ENCODE results near the gene RPGRIP1. TPM values are rescaled to one million over a fixed set of nuclear protein-coding genes. Genes with fewer than 3 reads are reported as not detected.

RPGRIP1 gene
- total and polyA plus RNA-seq, 9 donors, result 0.15 to 0.42 (median 0.31) TPM; not detected in 5

GRCh38 chr14:21322716-21323115 is 42.8 kb downstream of the RPGRIP1 start:
- Histone ChIP-seq H3K9me3 (no peaks in the 10 kb centered on the region), H3K27ac (no peak overlapping the region), H3K36me3 (no peaks in the 10 kb centered on the region), H3K4me3 (no peak overlapping the region), H3K27me3 (no peaks in the 10 kb centered on the region), H3K4me1 (ENCODE audit: insufficient read depth) (no peaks in the 10 kb centered on the region)
- 48 to 83% (median 68%) methylated on average over 2 of the region's 2 CpGs for WGBS, 3 donors
- no peak for TF ChIP-seq EP300 (IDR thresholded peaks at IDR 0.05)
- TF ChIP-seq, protein P1, sequence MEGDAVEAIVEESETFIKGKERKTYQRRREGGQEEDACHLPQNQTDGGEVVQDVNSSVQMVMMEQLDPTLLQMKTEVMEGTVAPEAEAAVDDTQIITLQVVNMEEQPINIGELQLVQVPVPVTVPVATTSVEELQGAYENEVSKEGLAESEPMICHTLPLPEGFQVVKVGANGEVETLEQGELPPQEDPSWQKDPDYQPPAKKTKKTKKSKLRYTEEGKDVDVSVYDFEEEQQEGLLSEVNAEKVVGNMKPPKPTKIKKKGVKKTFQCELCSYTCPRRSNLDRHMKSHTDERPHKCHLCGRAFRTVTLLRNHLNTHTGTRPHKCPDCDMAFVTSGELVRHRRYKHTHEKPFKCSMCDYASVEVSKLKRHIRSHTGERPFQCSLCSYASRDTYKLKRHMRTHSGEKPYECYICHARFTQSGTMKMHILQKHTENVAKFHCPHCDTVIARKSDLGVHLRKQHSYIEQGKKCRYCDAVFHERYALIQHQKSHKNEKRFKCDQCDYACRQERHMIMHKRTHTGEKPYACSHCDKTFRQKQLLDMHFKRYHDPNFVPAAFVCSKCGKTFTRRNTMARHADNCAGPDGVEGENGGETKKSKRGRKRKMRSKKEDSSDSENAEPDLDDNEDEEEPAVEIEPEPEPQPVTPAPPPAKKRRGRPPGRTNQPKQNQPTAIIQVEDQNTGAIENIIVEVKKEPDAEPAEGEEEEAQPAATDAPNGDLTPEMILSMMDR (IDR thresholded peaks at IDR 0.05), result no peak
- no peak for TF ChIP-seq POLR2A (IDR thresholded peaks at IDR 0.05)
- intact Hi-C loops (cut with DNase I), result no loop called here
- no peak for DNase-seq

- intact Hi-C loops (cut with DNase I), result no loop called here
- 55 to 81% (median 77%) methylated on average over 1 of the region's 1 CpG for WGBS, 3 donors
- no peak overlapping the region for H3K27ac ChIP-seq
- H3K9me3 ChIP-seq, result no peaks in the 10 kb centered on the region
- no peaks in the 10 kb centered on the region for H3K27me3 ChIP-seq
- no peak overlapping the region for H3K4me3 ChIP-seq
- no peak for DNase-seq
- H3K4me1 ChIP-seq (ENCODE audit: insufficient read depth), result no peaks in the 10 kb centered on the region
- H3K36me3 ChIP-seq, result no peaks in the 10 kb centered on the region
- TF ChIP-seq, protein P1 (IDR thresholded peaks at IDR 0.05), result no peak
- TF ChIP-seq EP300 (IDR thresholded peaks at IDR 0.05), result no peak
- TF ChIP-seq POLR2A (IDR thresholded peaks at IDR 0.05), result no peak
Observed at GRCh38 chr14:21326972-21327371, 47.1 kb downstream of the RPGRIP1 start.

Other genes starting within 250 kb of the RPGRIP1 start
- gene TPPP2, start 249.9 kb upstream of the RPGRIP1 start, total RNA-seq, result 1 to 10 TPM in 5 of 7 donors, under 1 TPM in 1, not detected in 1; 0.72 to 2.5 (median 1.4) TPM
- 1 to 10 TPM in 1 of 2 donors, under 1 TPM in 1; 0.62 to 1.1 TPM for gene TPPP2, start 249.9 kb upstream of the RPGRIP1 start, polyA plus RNA-seq
- not detected for gene RNASE13, start 245.3 kb upstream of the RPGRIP1 start, total RNA-seq
- not detected for gene RNASE13, start 245.3 kb upstream of the RPGRIP1 start, polyA plus RNA-seq
- gene RNASE7, start 237.7 kb upstream of the RPGRIP1 start, total RNA-seq, result not detected
- gene RNASE7, start 237.7 kb upstream of the RPGRIP1 start, polyA plus RNA-seq, result not detected
- not detected for gene RNASE8, start 222.3 kb upstream of the RPGRIP1 start, total RNA-seq
- gene RNASE8, start 222.3 kb upstream of the RPGRIP1 start, polyA plus RNA-seq, result not detected
- gene ARHGEF40, start 209.8 kb upstream of the RPGRIP1 start, total RNA-seq, result 10 to 100 TPM; 31.0 to 98.3 (median 66.1) TPM
- 10 to 100 TPM; 29.8 to 34.3 TPM for gene ARHGEF40, start 209.8 kb upstream of the RPGRIP1 start, polyA plus RNA-seq
- gene ZNF219, start 181.4 kb upstream of the RPGRIP1 start, total RNA-seq, result 10 to 100 TPM; 27.7 to 60.9 (median 33.4) TPM
- gene ZNF219, start 181.4 kb upstream of the RPGRIP1 start, polyA plus RNA-seq, result 10 to 100 TPM in 1 of 2 donors, 1 to 10 TPM in 1; 4.8 to 31.0 TPM
- gene TMEM253, start 179.0 kb upstream of the RPGRIP1 start, total RNA-seq, result 1 to 10 TPM in 2 of 7 donors, under 1 TPM in 5; 0.24 to 1.3 (median 0.56) TPM
- gene TMEM253, start 179.0 kb upstream of the RPGRIP1 start, polyA plus RNA-seq, result under 1 TPM; 0.40 to 0.98 TPM
- not detected for gene OR5AU1, start 124.0 kb upstream of the RPGRIP1 start, total RNA-seq
- not detected for gene OR5AU1, start 124.0 kb upstream of the RPGRIP1 start, polyA plus RNA-seq
- gene HNRNPC, start 10.6 kb upstream of the RPGRIP1 start, total RNA-seq, result 100 to 1,000 TPM; 427 to 633 (median 479) TPM
- 100 to 1,000 TPM; 626 to 913 TPM for gene HNRNPC, start 10.6 kb upstream of the RPGRIP1 start, polyA plus RNA-seq
- gene SUPT16H, start 103.9 kb downstream of the RPGRIP1 start, total RNA-seq, result 10 to 100 TPM; 41.3 to 75.3 (median 64.2) TPM
- 10 to 100 TPM; 58.7 to 75.6 TPM for gene SUPT16H, start 103.9 kb downstream of the RPGRIP1 start, polyA plus RNA-seq
- gene CHD8, start 176.0 kb downstream of the RPGRIP1 start, total RNA-seq, result 10 to 100 TPM; 36.0 to 79.3 (median 66.9) TPM
- gene CHD8, start 176.0 kb downstream of the RPGRIP1 start, polyA plus RNA-seq, result 10 to 100 TPM; 27.1 to 56.6 TPM
- 10 to 100 TPM; 18.4 to 28.7 (median 25.0) TPM for gene RAB2B, start 196.9 kb downstream of the RPGRIP1 start, total RNA-seq
- gene RAB2B, start 196.9 kb downstream of the RPGRIP1 start, polyA plus RNA-seq, result 10 to 100 TPM; 15.8 to 53.7 TPM
- 10 to 100 TPM; 22.7 to 75.3 (median 64.4) TPM for gene TOX4, start 197.1 kb downstream of the RPGRIP1 start, total RNA-seq
- gene TOX4, start 197.1 kb downstream of the RPGRIP1 start, polyA plus RNA-seq, result 10 to 100 TPM; 21.8 to 73.8 TPM
- 10 to 100 TPM; 40.4 to 61.5 (median 44.7) TPM for gene METTL3, start 231.3 kb downstream of the RPGRIP1 start, total RNA-seq
- gene METTL3, start 231.3 kb downstream of the RPGRIP1 start, polyA plus RNA-seq, result 10 to 100 TPM; 36.3 to 37.0 TPM
- gene SALL2, start 246.3 kb downstream of the RPGRIP1 start, total RNA-seq, result 10 to 100 TPM; 11.9 to 38.8 (median 22.8) TPM
- gene SALL2, start 246.3 kb downstream of the RPGRIP1 start, polyA plus RNA-seq, result 10 to 100 TPM; 25.9 to 32.7 TPM

Measured in ovary (tissue), 9 donors.